VCaP (cell line): Measurements from ENCODE around the gene STX11.
"Not testable (repeated sequence)": the region's sequence is repeated elsewhere in the genome, so short reads cannot be mapped to it uniquely, and the experiment has no call there.

Experiments
- H3K27ac ChIP-seq: fragments of 450-650 bp; 2 replicates; pipeline ENCODE4 v1.5.1; 2017
- TF ChIP-seq, protein P1 (sequence below): fragments of 450-650 bp; conservative IDR thresholded peaks from 2 replicates; pipeline ENCODE4 v1.5.1; 2017; ENCODE audit warnings: mild to moderate bottlenecking, moderate library complexity

The STX11 gene

DNA sequence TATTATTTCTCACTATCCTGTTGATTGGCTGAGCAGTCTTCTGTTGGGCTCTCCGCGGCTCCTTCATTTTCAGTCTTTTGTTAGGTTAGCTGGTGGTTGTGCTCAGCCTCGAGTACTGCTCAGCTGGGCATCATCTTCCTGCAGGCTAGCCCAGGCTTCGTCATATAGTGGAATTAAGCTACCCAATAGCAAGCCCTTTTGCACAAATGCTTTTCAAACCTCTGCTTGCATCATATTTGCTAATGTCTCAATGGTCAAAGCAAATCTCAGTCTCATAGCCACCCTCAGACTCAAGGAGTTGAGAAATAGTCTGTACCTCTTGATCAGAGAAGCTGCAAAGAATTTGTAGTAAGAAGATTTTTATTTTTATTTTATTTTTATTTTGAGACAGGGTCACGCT lies 23.7 kb downstream of the STX11 start:
- TF ChIP-seq, protein P1, sequence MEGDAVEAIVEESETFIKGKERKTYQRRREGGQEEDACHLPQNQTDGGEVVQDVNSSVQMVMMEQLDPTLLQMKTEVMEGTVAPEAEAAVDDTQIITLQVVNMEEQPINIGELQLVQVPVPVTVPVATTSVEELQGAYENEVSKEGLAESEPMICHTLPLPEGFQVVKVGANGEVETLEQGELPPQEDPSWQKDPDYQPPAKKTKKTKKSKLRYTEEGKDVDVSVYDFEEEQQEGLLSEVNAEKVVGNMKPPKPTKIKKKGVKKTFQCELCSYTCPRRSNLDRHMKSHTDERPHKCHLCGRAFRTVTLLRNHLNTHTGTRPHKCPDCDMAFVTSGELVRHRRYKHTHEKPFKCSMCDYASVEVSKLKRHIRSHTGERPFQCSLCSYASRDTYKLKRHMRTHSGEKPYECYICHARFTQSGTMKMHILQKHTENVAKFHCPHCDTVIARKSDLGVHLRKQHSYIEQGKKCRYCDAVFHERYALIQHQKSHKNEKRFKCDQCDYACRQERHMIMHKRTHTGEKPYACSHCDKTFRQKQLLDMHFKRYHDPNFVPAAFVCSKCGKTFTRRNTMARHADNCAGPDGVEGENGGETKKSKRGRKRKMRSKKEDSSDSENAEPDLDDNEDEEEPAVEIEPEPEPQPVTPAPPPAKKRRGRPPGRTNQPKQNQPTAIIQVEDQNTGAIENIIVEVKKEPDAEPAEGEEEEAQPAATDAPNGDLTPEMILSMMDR = no peak
- H3K27ac ChIP-seq = no peak overlapping the region

DNA sequence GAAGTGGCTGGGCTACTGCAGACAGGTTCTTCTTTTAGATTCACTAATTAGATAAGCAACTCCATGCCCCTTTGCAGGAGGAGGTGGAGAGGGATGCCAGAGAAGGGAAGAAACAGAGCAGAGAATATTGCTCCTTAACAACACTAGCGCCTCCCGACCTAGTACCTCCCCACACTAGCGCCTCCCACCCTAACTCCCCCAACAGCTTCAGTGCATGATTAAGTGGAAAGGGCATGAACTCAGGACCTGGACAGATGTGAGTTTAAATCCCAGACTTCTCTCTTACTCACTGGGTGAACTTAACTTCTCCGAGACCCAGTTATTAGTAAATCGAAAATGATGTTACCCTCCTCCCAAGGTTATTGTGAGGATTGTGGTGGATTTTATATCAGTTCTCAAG lies 25.7 kb downstream of the STX11 start:
- TF ChIP-seq, protein P1 = no peak
- no peak overlapping the region for H3K27ac ChIP-seq

DNA sequence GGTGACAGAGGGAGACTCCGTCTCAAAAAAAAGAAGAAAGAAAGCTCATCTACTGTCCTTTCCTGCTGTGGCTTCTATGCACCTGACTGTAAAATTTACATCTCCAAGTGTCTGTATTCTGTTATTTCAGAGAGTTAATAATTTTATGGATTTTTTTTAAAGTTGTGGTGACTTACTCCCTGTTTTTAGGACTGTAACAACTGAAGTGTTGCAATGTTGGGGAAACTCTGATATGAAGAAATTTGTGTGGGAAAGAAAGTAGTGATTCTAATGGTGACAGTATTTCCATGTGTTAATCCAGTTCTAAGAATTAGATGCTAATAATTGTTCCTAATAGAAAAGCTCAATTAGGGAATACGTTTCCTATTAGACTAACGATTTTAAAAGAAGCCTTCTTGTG lies 27.4 kb downstream of the STX11 start:
- H3K27ac ChIP-seq = no peak overlapping the region
- TF ChIP-seq, protein P1 = no peak

DNA sequence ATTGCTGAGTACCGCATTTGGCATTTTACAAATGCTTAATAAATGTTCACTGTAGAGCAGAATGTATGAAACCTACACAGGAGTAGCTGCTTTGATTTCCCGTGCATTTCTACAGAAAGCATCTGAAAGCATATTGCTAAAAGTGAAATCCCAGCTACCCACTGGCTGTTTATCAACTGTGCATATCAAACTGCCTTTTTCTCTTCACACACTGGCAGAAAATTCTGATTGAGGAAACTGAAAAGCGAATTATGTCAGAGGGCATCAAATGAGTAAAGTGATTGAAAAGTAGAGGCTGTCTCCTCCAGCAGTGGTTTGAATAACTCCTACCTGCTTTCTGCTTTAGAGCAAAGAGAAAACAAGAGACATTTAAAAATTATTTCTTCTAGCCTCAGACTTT lies 28.0 kb downstream of the STX11 start:
- TF ChIP-seq, protein P1 = no peak
- H3K27ac ChIP-seq = no peak overlapping the region

DNA sequence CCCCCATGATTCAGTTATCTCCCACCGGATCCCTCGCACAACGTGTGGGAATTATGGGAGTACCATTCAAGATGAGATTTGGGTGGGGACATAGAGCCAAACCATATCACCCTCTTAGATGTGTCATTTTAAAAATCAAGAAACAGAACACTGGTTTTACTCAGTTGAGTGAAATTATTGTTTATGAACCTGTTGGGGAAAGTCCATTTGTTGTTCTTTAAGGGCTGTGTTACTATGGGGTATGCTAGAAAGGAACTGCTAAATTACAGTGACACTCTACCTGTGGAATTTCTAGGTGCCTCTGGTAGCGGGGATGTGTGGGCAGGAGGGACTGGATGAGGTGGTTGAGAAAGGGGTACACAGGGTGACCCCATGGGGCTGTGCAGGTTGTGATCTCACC lies 28.9 kb downstream of the STX11 start:
- TF ChIP-seq, protein P1 = no peak

DNA sequence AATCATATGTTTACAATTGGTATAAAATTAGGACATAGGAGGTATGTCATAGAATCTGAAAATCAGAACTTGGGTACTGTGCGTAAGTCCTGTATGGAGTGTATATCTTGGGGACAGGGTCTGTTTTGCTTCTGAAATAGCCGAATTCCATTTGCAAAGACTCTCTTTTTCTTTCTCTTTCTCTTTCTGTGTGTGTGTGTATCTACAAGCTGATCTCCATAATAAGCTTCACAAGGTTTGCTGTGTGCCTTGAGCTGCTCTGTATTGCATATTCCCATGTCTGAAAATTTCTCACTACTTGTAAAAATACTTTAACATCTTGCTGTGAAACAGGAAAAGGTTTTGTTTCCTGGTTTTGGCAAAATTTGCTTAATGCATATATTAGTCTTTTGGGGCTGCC lies 29.5 kb downstream of the STX11 start:
- H3K27ac ChIP-seq = no peak overlapping the region
- TF ChIP-seq, protein P1 = no peak

More for the DNA sequence above, 28.9 kb downstream of the STX11 start:
- no peak overlapping the region for H3K27ac ChIP-seq

DNA sequence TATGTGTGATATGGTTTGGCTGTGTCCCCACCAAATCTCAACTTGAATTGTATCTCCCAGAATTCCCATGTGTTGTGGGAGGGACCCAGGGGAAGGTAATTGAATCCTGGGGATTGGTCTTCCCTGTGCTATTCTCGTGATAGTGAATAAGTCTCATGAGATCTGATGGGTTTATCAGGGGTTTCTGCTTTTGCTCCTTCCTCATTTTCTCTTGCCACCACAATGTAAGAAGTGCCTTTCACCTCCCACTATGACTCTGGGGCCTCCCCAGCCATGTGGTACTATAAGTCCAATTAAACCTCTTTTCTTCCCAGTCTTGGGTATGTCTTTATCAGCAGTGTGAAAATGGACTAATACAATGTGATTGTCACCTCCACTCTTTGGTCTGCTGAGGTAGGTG lies 30.0 kb downstream of the STX11 start:
- H3K27ac ChIP-seq = not testable (repeated sequence)

DNA sequence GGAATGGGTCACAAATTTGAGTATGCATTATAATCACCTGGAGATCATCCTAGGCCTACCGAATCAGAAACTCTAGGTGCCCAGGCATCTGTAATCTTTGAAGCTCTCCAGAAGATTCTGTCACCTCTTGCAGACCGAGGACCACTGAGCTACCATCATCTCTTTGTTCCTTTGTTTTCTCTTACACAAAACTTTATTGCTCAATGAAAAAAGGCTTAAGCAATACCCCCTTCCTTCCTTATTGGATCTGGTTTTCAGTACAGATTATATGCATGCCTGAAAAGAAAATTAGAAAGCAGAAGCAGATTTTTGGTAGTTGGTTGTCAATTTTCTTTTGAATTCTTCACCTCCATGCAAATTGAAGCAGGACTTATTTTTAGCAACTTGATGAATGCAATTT lies 31.3 kb downstream of the STX11 start:
- TF ChIP-seq, protein P1 = no peak
- H3K27ac ChIP-seq = no peak overlapping the region

DNA sequence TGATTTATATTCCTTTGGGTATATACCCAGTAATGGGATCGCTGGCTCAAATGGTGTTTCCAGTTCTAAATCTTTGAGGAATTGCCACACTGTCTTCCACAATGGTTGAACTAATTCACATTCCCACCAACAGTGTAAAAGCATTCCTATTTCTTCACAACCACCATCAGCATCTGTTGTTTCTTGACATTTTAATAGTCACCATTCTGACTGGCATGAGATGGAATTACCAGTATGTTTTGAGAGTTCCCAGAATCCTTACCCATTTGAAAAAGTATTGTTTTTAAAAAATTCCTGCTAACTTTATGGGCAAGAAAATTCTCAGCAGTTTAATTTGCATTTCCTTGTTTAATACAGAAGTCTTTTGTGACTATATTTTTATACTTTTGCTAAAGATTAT lies 33.9 kb downstream of the STX11 start:
- not testable (repeated sequence) for H3K27ac ChIP-seq
